Measurements from ENCODE around the gene SAP30BP. TPM values are rescaled to one million over a fixed set of nuclear protein-coding genes. Genes with fewer than 3 reads are reported as not detected.

SAP30BP gene
- total and polyA plus RNA-seq, 10 of the 15 experiments (the other 5 are each of a cell fraction or from before 2014, with no cell fraction given), result 57.9 to 166 (median 94.5) TPM

DNA sequence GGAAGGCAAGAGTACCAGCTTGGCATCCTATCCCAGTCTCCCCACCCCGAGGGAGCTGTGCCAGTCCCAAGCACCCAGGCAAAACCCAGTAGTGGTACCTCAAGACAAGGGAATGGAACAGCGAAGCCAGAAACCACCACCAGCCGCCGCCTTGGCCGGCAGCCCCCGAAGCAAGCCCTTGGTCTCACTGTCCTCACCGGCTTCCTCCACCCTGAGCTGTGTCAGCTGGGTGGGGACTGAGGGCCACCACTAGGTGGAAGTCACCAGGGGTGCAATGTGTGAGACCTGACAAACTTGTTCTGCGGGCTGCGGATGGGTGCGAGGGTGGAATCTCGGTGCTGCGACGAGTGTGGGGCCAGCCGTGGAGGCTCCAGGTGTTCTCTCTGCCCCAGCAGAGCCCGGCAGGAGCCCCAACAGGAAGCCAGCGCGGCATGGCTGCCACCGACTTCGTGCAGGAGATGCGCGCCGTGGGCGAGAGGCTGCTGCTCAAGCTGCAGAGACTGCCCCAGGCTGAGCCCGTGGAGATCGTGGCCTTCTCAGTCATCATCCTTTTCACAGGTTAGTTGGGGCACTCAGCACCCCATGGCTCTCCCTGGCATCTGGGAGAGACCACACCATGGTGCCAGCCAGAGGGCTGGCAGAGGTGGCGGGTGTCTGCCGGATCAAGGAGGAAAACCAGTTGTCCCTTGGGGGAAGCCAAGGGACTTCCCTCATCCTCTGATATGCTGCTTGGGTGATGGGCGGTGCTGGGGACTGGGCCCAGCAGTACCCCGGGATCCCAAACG lies 27.2 kb upstream of the SAP30BP start (continued):
- TF ChIP-seq NFYB (IDR thresholded peaks at IDR 0.05; ENCODE audit: insufficient read depth, low read depth, low read length), result no peak
- no peak for TF ChIP-seq POLR2AphosphoS2 (IDR thresholded peaks at IDR 0.05; ENCODE audit: low read depth, low read length)
- TF ChIP-seq TCF3 (IDR thresholded peaks at IDR 0.05; ENCODE audit: borderline replicate concordance, insufficient read depth, low read depth, low read length), result no peak
- no peak for TF ChIP-seq SPI1 (IDR thresholded peaks at IDR 0.05; ENCODE audit: borderline replicate concordance, insufficient read depth, low read depth, low read length)
- TF ChIP-seq, protein P1, sequence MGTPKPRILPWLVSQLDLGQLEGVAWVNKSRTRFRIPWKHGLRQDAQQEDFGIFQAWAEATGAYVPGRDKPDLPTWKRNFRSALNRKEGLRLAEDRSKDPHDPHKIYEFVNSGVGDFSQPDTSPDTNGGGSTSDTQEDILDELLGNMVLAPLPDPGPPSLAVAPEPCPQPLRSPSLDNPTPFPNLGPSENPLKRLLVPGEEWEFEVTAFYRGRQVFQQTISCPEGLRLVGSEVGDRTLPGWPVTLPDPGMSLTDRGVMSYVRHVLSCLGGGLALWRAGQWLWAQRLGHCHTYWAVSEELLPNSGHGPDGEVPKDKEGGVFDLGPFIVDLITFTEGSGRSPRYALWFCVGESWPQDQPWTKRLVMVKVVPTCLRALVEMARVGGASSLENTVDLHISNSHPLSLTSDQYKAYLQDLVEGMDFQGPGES (IDR thresholded peaks at IDR 0.05), result no peak
- TF ChIP-seq GATAD2B (conservative IDR thresholded peaks at IDR 0.05; ENCODE audit: low read depth), result no peak
- no peak for TF ChIP-seq STAT1 (conservative IDR thresholded peaks at IDR 0.05)
- TF ChIP-seq BACH1 (IDR thresholded peaks at IDR 0.05; ENCODE audit: borderline replicate concordance), result no peak
- TF ChIP-seq SMC3 (IDR thresholded peaks at IDR 0.05; ENCODE audit: borderline replicate concordance, low read length), result no peak

DNA sequence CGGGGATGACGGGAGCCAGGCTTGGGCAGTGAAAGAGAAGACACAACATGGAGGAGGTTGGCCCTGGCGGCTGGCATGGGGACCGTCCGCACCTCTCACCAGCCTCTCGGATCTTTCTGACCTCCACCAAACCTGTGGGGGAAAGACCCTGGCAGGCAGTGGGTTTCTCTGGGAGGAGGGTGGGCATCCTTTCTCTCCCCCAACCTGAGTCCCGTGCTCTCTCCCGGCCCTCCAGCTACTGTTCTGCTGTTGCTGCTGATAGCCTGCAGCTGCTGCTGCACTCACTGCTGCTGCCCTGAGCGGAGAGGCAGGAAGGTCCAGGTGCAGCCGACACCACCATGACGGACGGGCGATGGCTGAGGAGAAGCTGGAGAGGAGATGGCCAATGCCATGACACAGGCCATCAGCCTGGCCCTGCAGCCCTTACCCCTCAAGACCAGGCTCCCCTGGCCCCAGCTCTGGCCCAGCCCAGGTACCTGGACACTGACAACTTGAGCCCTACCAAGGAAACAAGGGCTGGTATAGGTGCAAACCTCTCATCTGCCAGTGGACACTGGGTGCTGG lies 26.5 kb upstream of the SAP30BP start:
- DNase-seq (ENCODE audit: low read depth, low spot score) (no peak), FAIRE-seq (no peak), ATAC-seq (no peak)
- ChIA-PET RAD21 (ENCODE audit: unreplicated experiment) (no interaction called here), CTCF (interaction anchor here (0.5 to 10.0 kb wide), 5 partner anchors 8 to 107 kb away, joined by 4 to 89 read pairs (median 4); partner anchors contain the start of gene SMIM5), POLR2A (no interaction called here), SMC1A (ENCODE audit: uncharacterized antibody, unreplicated experiment) (no interaction called here)
- Histone ChIP-seq H3K27me3 (replicated peaks in 1 of 2; ENCODE audit: control insufficient read depth in 2 of 2, insufficient read depth in 2 of 2, low read length in 1 of 2) (no peaks in the 10 kb centered on the region), H3K4me1 (ENCODE audit: control insufficient read depth, insufficient read depth, low read length) (peaks cover 6% of the 10 kb centered on the region), H2AFZ (ENCODE audit: control insufficient read depth, low read depth, low read length) (no peak overlapping the region), H3K4me3 (no peak overlapping the region), H3K79me2 (ENCODE audit: control insufficient read depth, insufficient read depth, low read length) (no peaks in the 10 kb centered on the region), H3K36me3 (ENCODE audit: control insufficient read depth in 2 of 2, insufficient read depth in 2 of 2, low read length in 1 of 2) (peaks cover 3 to 5% of the 10 kb centered on the region in 2 experiments; a peak in 3 of 4 replicates), H4K20me1 (ENCODE audit: control insufficient read depth, insufficient read depth) (no peaks in the 10 kb centered on the region; the same call in 1 of the 2 replicates), H3K9ac (ENCODE audit: control insufficient read depth, insufficient read depth, low read length) (no peak overlapping the region), H3K9me3 (replicated peaks; ENCODE audit: control insufficient read depth, insufficient read depth, low read length) (no peaks in the 10 kb centered on the region), H3K27ac (ENCODE audit: control insufficient read depth, insufficient read depth) (no peak overlapping the region), H3K4me2 (ENCODE audit: control insufficient read depth, insufficient read depth) (no peak overlapping the region)
- intact Hi-C loops (cut with micrococcal nuclease; ENCODE audit: unreplicated experiment) (no loop called here), in situ Hi-C loops (cut with MboI) (no loop called here)
- BruUV-seq (replicated peaks), result no TSS peak
- 94% methylated on average over 13 of the region's 13 CpGs for WGBS (ENCODE audit: insufficient coverage, insufficient replicate concordance, low lambda C conversion rate, missing lambda C conversion rate)
- TF ChIP-seq RBBP5 (conservative IDR thresholded peaks at IDR 0.05) (no peak), PML (IDR thresholded peaks at IDR 0.05; ENCODE audit: low read length) (no peak), TAF1 (IDR thresholded peaks at IDR 0.05; ENCODE audit: borderline replicate concordance, low read depth, low read length) (no peak), JUNB (IDR thresholded peaks at IDR 0.05) (no peak), HDAC6 (IDR thresholded peaks at IDR 0.05; ENCODE audit: unreplicated experiment) (no peak), RAD21 (IDR thresholded peaks at IDR 0.05; ENCODE audit: insufficient read depth, low read depth, low read length) (no peak), ESRRA (IDR thresholded peaks at IDR 0.05; ENCODE audit: low read length) (no peak), MEF2A (IDR thresholded peaks at IDR 0.05; ENCODE audit: insufficient read depth, low read depth, low read length) (no peak), EP300 (IDR thresholded peaks at IDR 0.05; ENCODE audit: borderline replicate concordance in 1 of 2, control insufficient read depth in 1 of 2, low read depth in 2 of 2, low read length in 2 of 2) (no peak)
- TF ChIP-seq, protein P2, sequence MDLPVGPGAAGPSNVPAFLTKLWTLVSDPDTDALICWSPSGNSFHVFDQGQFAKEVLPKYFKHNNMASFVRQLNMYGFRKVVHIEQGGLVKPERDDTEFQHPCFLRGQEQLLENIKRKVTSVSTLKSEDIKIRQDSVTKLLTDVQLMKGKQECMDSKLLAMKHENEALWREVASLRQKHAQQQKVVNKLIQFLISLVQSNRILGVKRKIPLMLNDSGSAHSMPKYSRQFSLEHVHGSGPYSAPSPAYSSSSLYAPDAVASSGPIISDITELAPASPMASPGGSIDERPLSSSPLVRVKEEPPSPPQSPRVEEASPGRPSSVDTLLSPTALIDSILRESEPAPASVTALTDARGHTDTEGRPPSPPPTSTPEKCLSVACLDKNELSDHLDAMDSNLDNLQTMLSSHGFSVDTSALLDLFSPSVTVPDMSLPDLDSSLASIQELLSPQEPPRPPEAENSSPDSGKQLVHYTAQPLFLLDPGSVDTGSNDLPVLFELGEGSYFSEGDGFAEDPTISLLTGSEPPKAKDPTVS (IDR thresholded peaks at IDR 0.05; ENCODE audit: low read depth, low read length), result no peak
- TF ChIP-seq, protein P3, sequence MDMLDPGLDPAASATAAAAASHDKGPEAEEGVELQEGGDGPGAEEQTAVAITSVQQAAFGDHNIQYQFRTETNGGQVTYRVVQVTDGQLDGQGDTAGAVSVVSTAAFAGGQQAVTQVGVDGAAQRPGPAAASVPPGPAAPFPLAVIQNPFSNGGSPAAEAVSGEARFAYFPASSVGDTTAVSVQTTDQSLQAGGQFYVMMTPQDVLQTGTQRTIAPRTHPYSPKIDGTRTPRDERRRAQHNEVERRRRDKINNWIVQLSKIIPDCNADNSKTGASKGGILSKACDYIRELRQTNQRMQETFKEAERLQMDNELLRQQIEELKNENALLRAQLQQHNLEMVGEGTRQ (IDR thresholded peaks at IDR 0.05; ENCODE audit: borderline replicate concordance, low read depth, low read length), result no peak
